SK-N-SH (cell line): ENCODE data around the gene PLB1. TPM values are rescaled to one million over a fixed set of nuclear protein-coding genes. Genes with fewer than 3 reads are reported as not detected.

Source experiments
- CTCF ChIA-PET: fragments of 300-600, 350-600 bp; formaldehyde crosslinking; extraction: SDS; loops from one replicate; lab custom pipeline; 2021; lab: Yijun Ruan, JAX
- POLR2A ChIA-PET: fragments of 350-600 bp; sonication (Branson Sonifier 250); formaldehyde crosslinking; extraction: SDS; loops from one replicate; lab custom pipeline; 2020; ENCODE audit warnings: antibody characterized with exemption, inconsistent platforms; lab: Yijun Ruan, JAX
- DNase-seq: peaks from one replicate; pipeline ENCODE4 v3.0.0; 2012
- H2AFZ ChIP-seq: fragments of 200-600 bp; sonication (generic); 2 replicates; pipeline ENCODE4 v1.8.1; 2016; ENCODE audit warnings: antibody characterized with exemption, mild to moderate bottlenecking, low read depth
- H3F3A ChIP-seq: fragments of 200-600 bp; sonication (generic); replicated peaks from 2 replicates; pipeline ENCODE3; 2016; ENCODE audit warnings: antibody characterized with exemption, mild to moderate bottlenecking; ENCODE audit not compliant: insufficient read depth
- H3K27ac ChIP-seq, 2 experiments: fragments of 200-500 bp in 1 of 2; fragments of 200-600 bp in 1 of 2; sonication (Bioruptor generic) in 1 of 2; sonication (generic), shearing (Covaris generic) in 1 of 2; 2 replicates each; pipeline versions ENCODE4 v1.5.1 to v1.6.1; 2014 to 2016; ENCODE audit warnings: low read depth in 2 of 2, inconsistent platforms in 1 of 2, low read length in 1 of 2, mild to moderate bottlenecking in 1 of 2, mixed read lengths in 1 of 2
- H3K27me3 ChIP-seq: fragments of 200-600 bp; sonication (generic), shearing (Covaris generic); 2 replicates; pipeline ENCODE4 v1.6.1; 2016; ENCODE audit warnings: mixed run types; ENCODE audit not compliant: insufficient read depth
- H3K36me3 ChIP-seq, 2 experiments: fragments of 200-500 bp in 1 of 2; fragments of 200-600 bp in 1 of 2; sonication (Bioruptor generic) in 1 of 2; sonication (generic) in 1 of 2; replicated peaks in 1 of 2; 2 replicates each; pipeline versions ENCODE3 to v1.5.1; 2014 to 2016; ENCODE audit warnings: low read length in 1 of 2, mild to moderate bottlenecking in 1 of 2; ENCODE audit not compliant: insufficient read depth in 2 of 2, control insufficient read depth in 1 of 2
- H3K4me1 ChIP-seq, 2 experiments: fragments of 200-500 bp in 1 of 2; fragments of 200-600 bp in 1 of 2; sonication (Bioruptor generic) in 1 of 2; sonication (generic), shearing (Covaris generic) in 1 of 2; 2 replicates each; pipeline versions ENCODE4 v1.5.1 to v1.6.1; 2014 to 2016; ENCODE audit warnings: low read depth in 1 of 2, low read length in 1 of 2, mixed run types in 1 of 2; ENCODE audit not compliant: insufficient read depth in 2 of 2, control insufficient read depth in 1 of 2
- H3K4me2 ChIP-seq: fragments of 200-600 bp; sonication (generic), shearing (Covaris generic); 2 replicates; pipeline ENCODE4 v1.6.1; 2017; ENCODE audit warnings: mixed run types
- H3K4me3 ChIP-seq, 2 experiments: fragments of 200-500 bp in 1 of 2; fragments of 200-600 bp in 1 of 2; sonication (Bioruptor generic) in 1 of 2; sonication (generic), shearing (Covaris generic) in 1 of 2; 2 replicates each; pipeline versions ENCODE4 v1.5.1 to v1.8.1; 2014 to 2016; ENCODE audit warnings: low read depth in 2 of 2, inconsistent platforms in 1 of 2, low read length in 1 of 2, mild to moderate bottlenecking in 1 of 2, mixed read lengths in 1 of 2, moderate library complexity in 1 of 2
- H3K79me2 ChIP-seq: fragments of 200-600 bp; sonication (generic); 2 replicates; pipeline ENCODE4 v1.8.1; 2017; ENCODE audit warnings: mild to moderate bottlenecking; ENCODE audit not compliant: insufficient read depth
- H3K9ac ChIP-seq: fragments of 200-600 bp; sonication (generic); 2 replicates; pipeline ENCODE4 v1.6.1; 2017; ENCODE audit warnings: mixed run types
- H3K9me2 ChIP-seq: fragments of 200-600 bp; sonication (generic); 2 replicates; pipeline ENCODE4 v1.6.1; 2017; ENCODE audit warnings: mixed run types
- H3K9me3 ChIP-seq: fragments of 200-600 bp; sonication (generic); 2 replicates; pipeline ENCODE4 v1.6.1; 2017; ENCODE audit warnings: mixed run types, mild to moderate bottlenecking, moderate library complexity
- H4K20me1 ChIP-seq: fragments of 200-600 bp; sonication (generic); 2 replicates; pipeline ENCODE4 v1.6.1; 2017; ENCODE audit warnings: mild to moderate bottlenecking, mixed run types; ENCODE audit not compliant: insufficient read depth
- EP300 ChIP-seq, 2 experiments: IDR thresholded peaks; 2 replicates each; pipeline versions ENCODE4 v1.4.0 to v1.6.1; 2012; ENCODE audit warnings: borderline replicate concordance in 1 of 2, low read depth in 1 of 2, low read length in 1 of 2
- EZH2phosphoT487 ChIP-seq: fragments of 200-600 bp; sonication (generic); IDR thresholded peaks from 2 replicates; pipeline ENCODE4 v1.6.1; 2017; ENCODE audit warnings: low read depth, mixed run types, mild to moderate bottlenecking, antibody characterized with exemption, moderate library complexity, borderline replicate concordance
- FOXM1 ChIP-seq: IDR thresholded peaks from 2 replicates; pipeline ENCODE4 v1.4.0; 2012; ENCODE audit warnings: low read depth, mild to moderate bottlenecking
- GABPA ChIP-seq: IDR thresholded peaks from 2 replicates; pipeline ENCODE4 v1.4.0; 2012; ENCODE audit warnings: low read depth, mild to moderate bottlenecking
- GATA2 ChIP-seq: sonication (generic); formaldehyde crosslinking; IDR thresholded peaks from 2 replicates; pipeline ENCODE4 v1.5.0; 2020; ENCODE audit warnings: mild to moderate bottlenecking, missing genetic modification reagents
- JUND ChIP-seq: IDR thresholded peaks from 2 replicates; pipeline ENCODE4 v1.4.0; 2012
- MEF2A ChIP-seq: IDR thresholded peaks from 2 replicates; pipeline ENCODE4 v1.4.0; 2012; ENCODE audit warnings: low read depth, borderline replicate concordance
- NFIC ChIP-seq: IDR thresholded peaks from 2 replicates; pipeline ENCODE4 v1.4.0; 2012; ENCODE audit warnings: borderline replicate concordance
- NRF1 ChIP-seq: IDR thresholded peaks from 2 replicates; pipeline ENCODE4 v1.6.1; 2012; ENCODE audit warnings: low read depth, mild to moderate bottlenecking, low read length
- POLR2AphosphoS5 ChIP-seq: IDR thresholded peaks from 2 replicates; pipeline ENCODE4 v1.6.1; 2012; ENCODE audit warnings: low read depth, low read length
- RAD21 ChIP-seq: IDR thresholded peaks from 2 replicates; pipeline ENCODE4 v1.6.1; 2012; ENCODE audit warnings: mild to moderate bottlenecking, low read length
- RXRA ChIP-seq: IDR thresholded peaks from 2 replicates; pipeline ENCODE4 v1.4.0; 2012; ENCODE audit warnings: low read depth, mild to moderate bottlenecking, borderline replicate concordance
- SIN3A ChIP-seq: IDR thresholded peaks from 2 replicates; pipeline ENCODE4 v1.6.1; 2012; ENCODE audit warnings: low read depth, mild to moderate bottlenecking, low read length, moderate library complexity, borderline replicate concordance
- SMC3 ChIP-seq: IDR thresholded peaks from 2 replicates; pipeline ENCODE4 v1.6.1; 2012; ENCODE audit warnings: low read depth, low read length, improper control_type of control experiment
- TCF12 ChIP-seq: IDR thresholded peaks from 2 replicates; pipeline ENCODE4 v1.4.0; 2012
- YY1 ChIP-seq: IDR thresholded peaks from 2 replicates; pipeline ENCODE4 v1.4.0; 2012; ENCODE audit warnings: low read depth, mild to moderate bottlenecking
- WGBS: methylation state at CpG from one replicate; pipeline ENCODE4 v1.1.6; 2017; ENCODE audit warnings: low lambda C conversion rate; 5-methylcytosine and 5-hydroxymethylcytosine counted together
- polyA plus RNA-seq, 3 experiments: library from polyadenylated mRNA; depleted of rRNA; stranded (reverse); fragments of >200 nt; gene quantifications; 2 replicates each; pipeline ENCODE4 v1.2.3, GENCODE V29; 2012
- TF ChIP-seq, protein P1 (sequence below): IDR thresholded peaks from 2 replicates; pipeline ENCODE4; 2012
- TF ChIP-seq, protein P2 (sequence below): IDR thresholded peaks from 2 replicates; pipeline ENCODE4 v1.4.0; 2012; ENCODE audit warnings: low read depth
- TF ChIP-seq, protein P3 (sequence below): IDR thresholded peaks from 2 replicates; pipeline ENCODE4 v1.4.0; 2012; ENCODE audit warnings: low read depth, borderline replicate concordance
- TF ChIP-seq, protein P4 (sequence below): IDR thresholded peaks from 2 replicates; pipeline ENCODE4 v1.4.0; 2012; ENCODE audit warnings: low read depth, borderline replicate concordance

PLB1 gene
- polyA plus RNA-seq, 1 of the 3 experiments (the other 2 are of a cell fraction), result 0.10 TPM

DNA sequence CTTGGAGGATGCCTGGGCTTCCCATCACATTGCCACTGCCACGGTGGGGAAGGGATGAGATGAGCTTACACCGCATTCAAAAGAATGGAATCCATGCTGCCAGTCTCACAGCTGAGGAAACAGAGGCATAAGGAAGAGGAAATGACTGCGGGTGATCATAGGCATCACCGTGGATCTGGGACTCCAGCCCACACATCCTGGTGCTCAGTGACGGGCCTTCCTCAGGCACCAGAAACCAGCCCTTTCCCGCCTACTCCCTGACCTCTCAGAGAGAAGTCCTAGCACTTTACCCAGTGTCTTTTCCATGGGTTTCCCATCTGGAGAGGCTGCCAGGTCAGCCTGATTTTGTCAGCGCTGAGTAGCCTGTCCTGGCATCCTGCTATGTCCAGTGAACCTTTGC lies 5.3 kb upstream of the PLB1 start:
- POLR2A ChIA-PET, result interaction anchor here (0.5 kb wide), 1 partner anchor 481 kb away, joined by 3 read pairs; no protein-coding TSS in a partner anchor
- Histone ChIP-seq H3K4me3 (no peak overlapping the region), H3K9me3 (no peaks in the 10 kb centered on the region), H3K27me3 (no peaks in the 10 kb centered on the region; the same call in 1 of the 2 replicates)
- WGBS, result 73% methylated on average over 7 of the region's 7 CpGs
- TF ChIP-seq RAD21 (no peak), JUND (no peak), GABPA (no peak), RXRA (no peak), EZH2phosphoT487 (no peak), FOXM1 (no peak), SMC3 (no peak), TCF12 (no peak), YY1 (no peak), SIN3A (no peak), GATA2 (no peak), EP300 (IDR thresholded peaks at IDR 0.05; ENCODE audit: borderline replicate concordance in 1 of 2, low read depth in 1 of 2, low read length in 1 of 2) (no peak), NFIC (no peak), NRF1 (no peak), MEF2A (no peak), POLR2AphosphoS5 (no peak)
- TF ChIP-seq, protein P1, sequence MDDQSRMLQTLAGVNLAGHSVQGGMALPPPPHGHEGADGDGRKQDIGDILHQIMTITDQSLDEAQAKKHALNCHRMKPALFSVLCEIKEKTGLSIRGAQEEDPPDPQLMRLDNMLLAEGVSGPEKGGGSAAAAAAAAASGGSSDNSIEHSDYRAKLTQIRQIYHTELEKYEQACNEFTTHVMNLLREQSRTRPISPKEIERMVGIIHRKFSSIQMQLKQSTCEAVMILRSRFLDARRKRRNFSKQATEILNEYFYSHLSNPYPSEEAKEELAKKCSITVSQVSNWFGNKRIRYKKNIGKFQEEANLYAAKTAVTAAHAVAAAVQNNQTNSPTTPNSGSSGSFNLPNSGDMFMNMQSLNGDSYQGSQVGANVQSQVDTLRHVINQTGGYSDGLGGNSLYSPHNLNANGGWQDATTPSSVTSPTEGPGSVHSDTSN, result no peak
- TF ChIP-seq, protein P2, sequence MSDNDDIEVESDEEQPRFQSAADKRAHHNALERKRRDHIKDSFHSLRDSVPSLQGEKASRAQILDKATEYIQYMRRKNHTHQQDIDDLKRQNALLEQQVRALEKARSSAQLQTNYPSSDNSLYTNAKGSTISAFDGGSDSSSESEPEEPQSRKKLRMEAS, result no peak
- TF ChIP-seq, protein P3, sequence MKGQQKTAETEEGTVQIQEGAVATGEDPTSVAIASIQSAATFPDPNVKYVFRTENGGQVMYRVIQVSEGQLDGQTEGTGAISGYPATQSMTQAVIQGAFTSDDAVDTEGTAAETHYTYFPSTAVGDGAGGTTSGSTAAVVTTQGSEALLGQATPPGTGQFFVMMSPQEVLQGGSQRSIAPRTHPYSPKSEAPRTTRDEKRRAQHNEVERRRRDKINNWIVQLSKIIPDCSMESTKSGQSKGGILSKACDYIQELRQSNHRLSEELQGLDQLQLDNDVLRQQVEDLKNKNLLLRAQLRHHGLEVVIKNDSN, result no peak
- TF ChIP-seq, protein P4, sequence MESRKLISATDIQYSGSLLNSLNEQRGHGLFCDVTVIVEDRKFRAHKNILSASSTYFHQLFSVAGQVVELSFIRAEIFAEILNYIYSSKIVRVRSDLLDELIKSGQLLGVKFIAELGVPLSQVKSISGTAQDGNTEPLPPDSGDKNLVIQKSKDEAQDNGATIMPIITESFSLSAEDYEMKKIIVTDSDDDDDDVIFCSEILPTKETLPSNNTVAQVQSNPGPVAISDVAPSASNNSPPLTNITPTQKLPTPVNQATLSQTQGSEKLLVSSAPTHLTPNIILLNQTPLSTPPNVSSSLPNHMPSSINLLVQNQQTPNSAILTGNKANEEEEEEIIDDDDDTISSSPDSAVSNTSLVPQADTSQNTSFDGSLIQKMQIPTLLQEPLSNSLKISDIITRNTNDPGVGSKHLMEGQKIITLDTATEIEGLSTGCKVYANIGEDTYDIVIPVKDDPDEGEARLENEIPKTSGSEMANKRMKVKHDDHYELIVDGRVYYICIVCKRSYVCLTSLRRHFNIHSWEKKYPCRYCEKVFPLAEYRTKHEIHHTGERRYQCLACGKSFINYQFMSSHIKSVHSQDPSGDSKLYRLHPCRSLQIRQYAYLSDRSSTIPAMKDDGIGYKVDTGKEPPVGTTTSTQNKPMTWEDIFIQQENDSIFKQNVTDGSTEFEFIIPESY, result no peak
- TF ChIP-seq, all 33 proteins: peak for 0
- Histone ChIP-seq H3K4me1 (no peaks in the 10 kb centered on the region), H3K36me3 (no peaks in the 10 kb centered on the region), H3K9me2 (no peaks in the 10 kb centered on the region), H4K20me1 (no peaks in the 10 kb centered on the region), H2AFZ (no peak overlapping the region), H3K79me2 (no peaks in the 10 kb centered on the region), H3K27ac (no peak overlapping the region), H3K4me2 (no peak overlapping the region), H3K9ac (no peak overlapping the region), H3F3A (no peaks in the 10 kb centered on the region)
- CTCF ChIA-PET, result no interaction called here
- no peak for DNase-seq
